Activated CD4-positive, alpha-beta T cell treated with anti-CD3 and anti-CD28 coated beads, Interleukin-2, amount 50 U/mL, for 1 hour (primary cell): ENCODE measurements around the gene RREB1.

Source experiments
- DNase-seq: peaks from one replicate; pipeline ENCODE4 v3.0.0-alpha.2; 2020

The RREB1 gene

DNA sequence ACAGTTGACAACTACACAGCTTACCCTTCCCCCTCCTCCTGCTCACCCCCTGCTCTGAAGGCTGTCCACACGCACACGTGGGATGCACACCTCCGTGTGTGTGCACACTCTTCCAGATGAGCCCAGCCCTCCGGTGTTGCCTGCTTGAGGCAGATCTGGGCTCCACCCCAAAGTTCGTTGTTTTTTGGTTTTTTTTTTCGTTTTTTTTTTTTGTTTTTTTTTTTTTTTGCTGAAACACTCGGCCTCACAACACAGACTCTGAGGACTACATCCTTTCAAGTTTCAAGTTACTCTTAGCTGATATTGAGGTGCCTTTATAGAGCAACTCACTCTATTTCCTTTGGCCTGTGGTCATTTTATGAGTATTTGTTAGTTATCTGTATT is 88.2 kb downstream of the RREB1 start:
- DNase-seq, result no peak

- DNase-seq, result no peak
These were observed 89.0 kb downstream of the RREB1 start for GRCh38 chr6:7196685-7197283.

DNA sequence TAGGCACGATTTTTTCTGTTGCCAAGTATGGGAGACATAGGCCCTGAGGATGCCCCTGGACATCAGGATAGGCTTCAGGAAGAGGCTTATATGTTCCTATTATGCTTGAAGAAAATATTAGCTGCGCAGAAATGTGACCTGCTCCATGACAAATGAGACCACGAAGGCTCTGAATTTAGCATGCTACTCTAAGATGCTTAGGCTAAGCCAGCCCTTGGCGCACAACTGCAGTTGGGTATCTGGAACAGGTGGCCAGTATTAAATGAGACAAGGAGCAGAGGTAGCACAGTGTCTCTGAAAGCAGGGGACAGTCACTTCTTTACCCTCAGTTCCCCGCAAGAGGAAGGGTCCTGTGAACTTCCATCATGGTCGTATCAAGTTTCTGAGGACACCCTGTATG is 90.0 kb downstream of the RREB1 start:
- DNase-seq, result no peak

DNA sequence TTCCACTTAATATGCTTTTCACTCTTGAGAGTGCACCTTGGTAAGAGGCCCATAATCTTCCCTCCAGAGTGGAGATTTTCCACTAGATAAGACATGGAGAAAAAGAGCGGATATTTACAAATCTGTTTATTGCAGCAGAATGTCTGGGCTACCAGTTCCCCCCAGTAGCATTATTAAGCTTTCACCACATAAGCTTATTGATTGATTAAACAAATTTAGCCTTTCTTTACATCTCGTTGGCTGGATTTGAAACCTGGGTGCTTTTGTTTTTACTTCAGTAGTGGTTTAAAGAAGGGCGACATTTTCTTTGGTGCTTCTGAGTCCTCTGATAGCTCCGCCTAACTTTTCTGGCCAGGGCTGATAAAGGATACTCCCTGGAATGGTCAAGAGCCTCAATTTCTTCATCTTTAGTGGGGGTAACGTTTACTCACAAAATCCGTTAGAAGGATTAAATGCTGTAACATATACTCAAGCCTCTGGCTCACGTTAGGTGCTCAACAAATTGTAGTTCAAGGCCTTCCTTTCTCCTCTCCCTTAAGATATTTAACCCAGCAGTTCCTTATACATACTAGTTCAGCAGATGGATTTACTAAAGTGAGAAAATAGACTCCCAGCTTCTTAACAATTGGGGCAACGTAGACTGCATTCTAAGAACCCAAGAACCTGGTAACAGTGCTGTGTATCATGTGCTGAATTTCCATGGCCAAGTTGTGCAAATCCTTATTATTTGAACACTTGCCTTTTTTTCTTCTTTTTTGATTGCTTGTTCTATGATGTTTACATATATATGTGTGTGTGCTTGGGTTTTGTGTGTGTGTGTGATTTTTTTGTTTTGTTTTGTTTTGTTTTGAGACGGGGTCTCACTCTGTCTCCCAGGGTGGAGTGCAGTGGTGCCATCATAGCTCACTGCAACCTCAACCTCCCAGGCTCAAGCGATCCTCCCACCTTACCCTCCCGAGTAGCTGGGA is 91.4 kb downstream of the RREB1 start:
- DNase-seq, result no peak

DNA sequence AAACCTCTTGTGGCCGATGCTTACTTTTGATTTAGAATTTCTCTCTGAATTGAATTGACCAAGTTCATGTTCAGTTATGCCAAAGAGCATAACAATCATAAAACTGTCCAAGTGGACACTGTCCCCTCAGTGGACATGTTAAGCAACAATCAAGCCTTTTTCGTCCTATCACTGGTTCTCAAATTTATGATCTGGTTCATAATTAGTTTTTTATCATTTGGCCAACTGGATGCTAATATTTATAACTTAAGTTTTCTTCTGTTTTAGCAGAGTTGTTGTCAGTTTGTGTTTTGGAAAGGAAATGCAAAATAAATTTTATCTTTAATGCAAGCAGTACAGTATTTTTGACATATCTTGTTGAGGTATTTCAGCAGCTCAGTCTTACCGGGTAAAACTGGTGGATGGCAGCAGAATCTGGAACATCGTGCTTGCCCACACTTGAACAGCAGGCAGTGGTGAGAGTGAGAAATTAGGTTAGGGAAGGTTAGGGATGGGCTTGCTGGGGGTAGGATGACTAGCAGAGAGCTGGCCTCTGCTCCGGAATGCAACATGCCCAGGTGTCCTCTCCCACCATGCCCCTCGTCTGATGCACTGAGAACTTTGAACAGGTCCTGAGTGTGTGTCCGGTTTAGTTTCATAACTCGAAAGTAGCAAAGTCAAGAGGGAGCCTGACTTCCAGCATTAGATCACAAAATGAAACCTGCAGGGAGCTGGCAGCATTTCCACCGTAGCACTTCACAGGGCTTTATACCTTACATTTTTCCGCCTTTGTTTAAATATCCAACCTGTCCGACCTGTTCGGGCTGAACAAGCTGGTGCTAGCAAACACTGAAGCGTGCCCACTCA is 93.1 kb downstream of the RREB1 start:
- no peak for DNase-seq

GRCh38 chr6:7201444-7201731 is 93.6 kb downstream of the RREB1 start:
- DNase-seq, result no peak

DNA sequence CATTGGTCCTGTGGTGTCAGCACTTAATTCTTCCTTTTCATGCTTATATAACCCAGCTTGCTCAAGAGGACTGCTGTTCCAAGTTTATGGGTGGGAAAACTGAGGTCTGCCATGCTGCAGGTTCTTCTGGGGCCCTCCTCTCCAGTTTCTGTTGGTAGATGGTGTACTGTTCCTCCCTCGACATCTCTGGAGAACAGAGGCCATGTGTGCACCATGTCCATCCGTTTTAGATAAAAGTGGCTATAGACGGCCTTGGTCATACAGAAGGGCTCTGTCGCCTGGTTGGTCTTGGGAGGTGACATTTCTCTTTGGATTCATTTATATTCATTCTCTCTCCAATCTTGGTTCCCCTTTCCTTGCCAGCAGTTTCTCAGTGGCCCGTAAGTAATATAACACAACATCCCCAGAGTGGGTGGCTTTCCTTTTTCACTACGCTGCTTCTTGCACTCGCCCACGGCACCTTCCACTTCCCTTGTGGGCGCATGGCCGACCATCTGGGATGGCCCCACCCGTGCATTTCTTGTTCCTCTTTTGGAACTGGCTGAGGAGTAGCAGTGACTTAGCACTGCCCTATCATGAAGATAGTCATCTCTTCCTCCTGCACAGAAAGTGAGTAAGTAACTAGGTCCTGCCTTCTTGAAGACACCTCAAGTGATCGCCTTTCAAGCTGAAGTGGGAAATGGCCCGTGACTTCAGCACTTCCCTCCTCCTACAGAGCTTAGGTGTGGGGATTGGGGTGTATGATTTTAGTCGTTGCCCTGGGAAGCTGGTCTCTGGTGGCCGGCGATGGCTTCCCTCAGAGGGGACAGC is 94.2 kb downstream of the RREB1 start:
- DNase-seq, result no peak

DNA sequence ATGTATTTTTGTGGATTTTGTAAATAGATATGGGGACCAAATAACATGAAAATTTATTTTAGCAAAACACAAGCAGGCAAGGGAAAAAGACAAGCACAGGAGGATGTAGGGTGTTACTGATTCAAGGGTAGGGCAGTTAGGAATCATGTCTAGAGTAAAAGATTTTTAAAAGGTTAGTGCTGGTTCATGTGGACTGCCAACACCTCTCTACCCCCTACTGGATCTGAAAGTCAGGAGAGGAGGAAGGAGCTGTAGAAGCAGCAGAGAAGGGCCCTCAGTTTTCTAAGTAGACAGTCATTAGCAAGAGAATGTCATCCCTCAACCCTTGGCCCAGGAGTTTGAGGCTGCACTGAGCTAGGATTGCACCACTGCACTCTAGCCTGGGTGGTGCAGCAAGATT is 95.2 kb downstream of the RREB1 start:
- DNase-seq, result no peak

DNA sequence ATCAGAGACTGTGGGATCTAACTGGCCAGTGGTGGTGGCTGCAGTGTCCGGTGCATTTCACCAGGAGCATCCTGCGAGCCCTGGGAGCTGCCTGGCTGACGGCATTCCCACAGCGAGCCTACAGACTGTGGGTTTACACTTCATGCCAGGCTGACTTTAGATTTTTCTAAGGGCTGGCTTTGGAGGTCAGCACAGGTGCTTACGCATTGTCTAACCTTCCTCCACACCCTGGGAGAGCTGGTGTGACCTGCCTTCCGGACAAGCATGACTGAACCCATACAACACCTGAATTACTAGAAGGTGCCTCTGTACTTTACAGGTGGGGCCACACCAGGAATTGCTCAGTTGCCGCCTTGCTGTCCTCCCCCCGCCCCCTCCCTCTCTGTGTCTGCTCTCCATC is 96.2 kb downstream of the RREB1 start:
- no peak for DNase-seq

DNA sequence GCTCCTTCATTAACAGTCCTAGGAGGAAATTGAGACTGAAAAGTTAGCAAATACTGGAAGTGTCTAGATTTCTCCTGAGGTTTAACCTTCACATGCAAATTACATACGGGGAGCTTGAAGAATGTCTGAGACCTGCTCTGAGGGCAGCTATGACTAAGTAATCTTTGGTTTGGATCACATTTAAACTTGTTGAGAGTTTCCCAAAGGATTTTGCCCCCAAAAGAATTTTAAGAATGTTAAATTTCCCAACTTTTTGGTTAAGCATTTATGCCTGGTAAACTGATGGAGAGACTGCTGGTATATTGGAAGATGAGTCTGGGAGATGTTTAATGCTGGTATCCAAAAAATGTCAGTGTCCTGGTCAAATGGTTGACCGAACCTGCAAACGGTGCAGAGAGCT is 97.0 kb downstream of the RREB1 start:
- no peak for DNase-seq

- no peak for DNase-seq
These were observed 100.0 kb downstream of the RREB1 start for GRCh38 chr6:7207720-7208119.

- no peak for DNase-seq
These were observed 105.7 kb downstream of the RREB1 start for GRCh38 chr6:7213416-7213815.

DNA sequence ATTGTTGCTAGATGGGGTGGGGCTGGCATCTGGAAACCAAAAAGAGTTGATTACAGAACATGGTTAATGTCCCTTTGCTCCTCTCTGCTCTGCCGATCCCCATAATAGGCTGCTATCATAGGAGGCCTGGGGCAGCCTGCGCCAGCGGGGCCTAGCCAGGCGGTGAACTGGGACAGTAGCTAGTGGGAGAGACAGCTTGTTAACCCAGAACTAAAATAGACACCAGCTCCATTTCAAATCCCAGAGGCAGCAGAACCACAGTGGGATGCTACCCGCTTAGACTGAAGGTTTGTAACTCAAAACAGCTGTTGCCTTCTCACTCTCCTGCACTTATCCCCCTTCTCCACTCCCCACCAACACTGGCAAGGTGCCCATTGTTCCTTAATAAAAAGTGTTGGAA is 106.7 kb downstream of the RREB1 start:
- no peak for DNase-seq

DNA sequence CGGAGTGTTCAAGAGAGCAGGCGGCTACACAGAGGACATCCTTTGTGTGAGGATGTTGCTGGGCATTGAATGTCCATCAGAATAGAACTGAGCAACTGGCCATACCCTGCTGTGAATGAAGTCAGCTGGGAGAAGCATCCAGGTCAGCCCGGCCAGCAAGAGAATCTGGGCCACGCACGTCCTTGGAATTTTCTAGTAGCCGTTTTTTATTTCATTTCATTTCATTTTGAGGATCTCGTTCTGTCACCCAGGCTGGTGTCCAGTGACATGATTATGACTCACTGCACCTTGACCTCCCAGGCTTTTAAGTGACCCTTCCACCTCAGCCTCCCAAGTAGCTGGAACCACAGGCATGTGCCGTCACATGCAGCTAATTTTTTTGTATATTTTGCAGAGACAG is 107.4 kb downstream of the RREB1 start:
- no peak for DNase-seq

DNA sequence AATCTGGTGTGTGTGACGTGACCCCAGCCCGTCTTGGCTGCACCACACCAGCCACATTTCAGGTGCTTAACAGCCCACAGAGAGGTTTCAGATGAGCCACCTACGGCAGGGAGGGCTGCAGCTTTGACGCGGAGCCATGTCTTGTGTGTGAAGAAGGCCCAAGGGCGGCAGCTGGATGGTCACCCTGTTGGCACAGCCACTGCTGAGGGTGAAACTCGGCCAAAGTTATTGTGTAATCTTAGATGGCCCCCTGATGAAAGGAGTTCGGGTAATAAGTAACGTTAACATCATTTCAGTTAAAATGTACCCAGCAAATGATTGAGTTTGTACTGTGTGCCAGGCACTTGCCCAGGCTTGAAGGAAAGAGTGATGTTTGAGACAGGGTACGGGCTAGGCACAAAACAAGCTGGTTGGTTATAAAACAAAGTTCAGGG is 108.1 kb downstream of the RREB1 start:
- no peak for DNase-seq

GRCh38 chr6:7216941-7217621 is 109.3 kb downstream of the RREB1 start:
- DNase-seq, result no peak

GRCh38 chr6:7218406-7218988 is 110.7 kb downstream of the RREB1 start:
- DNase-seq, result no peak

DNA sequence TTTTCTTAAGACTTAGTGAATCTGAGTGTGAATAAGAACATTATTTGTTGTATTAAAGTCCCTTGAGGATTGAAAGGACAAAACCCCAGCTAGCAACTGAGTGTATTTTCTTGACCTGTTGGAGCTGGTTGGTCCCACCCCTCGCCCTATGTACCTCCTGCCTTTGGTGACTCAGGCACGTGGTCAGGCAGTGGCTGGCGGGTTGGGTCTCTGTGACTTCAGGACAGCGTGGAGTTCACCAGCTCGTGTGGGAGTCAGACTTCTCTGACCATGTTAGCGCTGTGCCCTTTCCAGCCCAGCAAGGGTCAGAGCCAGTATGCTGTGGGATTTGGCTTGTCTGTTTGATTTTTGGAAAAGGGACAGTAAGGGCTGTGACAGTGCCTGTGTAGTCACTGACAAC is 111.5 kb downstream of the RREB1 start:
- no peak for DNase-seq

DNA sequence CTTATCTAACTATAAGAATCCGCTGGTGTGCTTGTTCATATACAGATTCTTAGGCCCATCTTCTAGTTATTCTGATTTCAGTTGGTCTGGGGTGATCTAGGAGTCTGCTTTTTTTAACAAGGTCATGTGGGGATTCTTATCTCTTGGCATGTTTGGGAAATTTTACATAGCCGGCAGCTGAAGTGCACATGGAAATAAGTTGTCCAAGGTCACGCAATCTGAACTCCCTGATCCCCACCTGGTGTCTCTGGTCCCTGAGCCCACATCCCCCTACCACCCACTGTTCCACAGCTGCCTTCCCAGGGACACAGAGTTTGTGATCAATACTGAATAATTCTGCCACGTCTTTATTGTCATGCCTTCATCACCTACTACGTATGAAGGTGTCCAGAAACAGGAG is 114.4 kb downstream of the RREB1 start:
- DNase-seq, result no peak

DNA sequence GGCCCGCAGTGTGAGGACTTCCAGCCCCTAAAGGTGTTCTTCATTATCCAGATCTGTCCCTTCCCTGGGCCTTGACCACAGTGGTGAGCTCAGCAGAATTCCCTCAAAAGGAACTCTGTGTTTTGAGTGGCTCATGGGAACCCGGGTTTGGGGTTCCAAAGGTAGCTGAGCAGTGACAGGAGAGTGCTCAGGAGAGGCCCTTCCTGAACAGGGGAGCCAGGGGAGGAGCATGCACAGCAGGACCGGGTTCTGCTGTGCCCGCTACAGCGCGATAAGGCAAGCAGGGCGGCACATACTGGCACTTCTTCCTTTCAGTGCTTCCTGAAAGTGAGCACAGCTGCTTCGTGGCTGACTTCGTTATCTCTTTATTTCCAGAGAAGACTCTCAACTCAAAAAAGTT is 117.0 kb downstream of the RREB1 start:
- no peak for DNase-seq

DNA sequence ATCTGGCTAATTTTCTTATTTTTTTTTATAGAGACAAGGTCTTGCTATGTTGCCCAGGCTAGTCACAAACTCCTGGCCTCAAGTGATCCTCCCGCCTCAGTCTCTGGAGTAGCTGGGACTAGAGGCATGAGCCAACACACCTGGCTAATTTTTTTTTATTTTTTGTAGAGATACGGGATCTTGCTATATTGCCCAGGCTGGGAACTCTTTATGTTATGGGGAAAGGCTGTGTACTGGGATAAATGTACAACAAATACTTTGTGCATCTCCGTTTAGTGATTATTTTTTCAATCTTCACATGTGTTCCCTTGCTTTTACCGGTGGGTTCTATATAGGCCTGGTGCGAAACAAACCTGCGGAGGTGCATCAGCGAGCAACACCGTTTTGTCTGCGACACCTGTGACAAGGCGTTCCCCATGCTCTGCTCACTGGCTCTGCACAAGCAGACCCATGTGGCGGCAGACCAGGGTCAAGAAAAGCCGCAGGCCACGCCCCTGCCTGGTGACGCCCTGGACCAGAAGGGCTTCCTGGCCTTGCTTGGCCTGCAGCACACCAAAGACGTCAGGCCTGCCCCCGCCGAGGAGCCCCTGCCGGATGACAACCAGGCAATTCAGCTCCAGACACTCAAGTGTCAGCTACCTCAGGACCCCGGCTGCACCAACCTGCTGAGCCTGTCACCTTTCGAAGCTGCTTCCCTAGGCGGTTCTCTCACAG is 121.1 kb downstream of the RREB1 start:
- no peak for DNase-seq
